H1 (cell line): ENCODE measurements around the gene RFLNA. TPM values are rescaled to one million over a fixed set of nuclear protein-coding genes. Genes with fewer than 3 reads are reported as not detected.
A peak's percentile ranks its signal among the peaks of the same experiment; 100 is the strongest.

Experiments used
- CTCF ChIA-PET: fragments of 300-600 bp; sonication (Branson Sonifier 250); formaldehyde crosslinking; loops from one replicate; lab custom pipeline; 2021; ENCODE audit not compliant: partially characterized antibody; lab: Charles Lee
- POLR2A ChIA-PET: fragments of 300-600 bp; sonication (Branson Sonifier 250); formaldehyde crosslinking; loops from one replicate; lab custom pipeline; 2021; ENCODE audit warnings: inconsistent platforms; ENCODE audit not compliant: partially characterized antibody; lab: Charles Lee
- DNase-seq, 2 experiments: peaks; one replicate each; pipeline versions ENCODE4 v3.0.0 to v3.0.0-alpha.2; 2010 to 2022; ENCODE audit warnings: low spot score in 2 of 2, low read depth in 1 of 2, mixed read lengths in 1 of 2
- FAIRE-seq: peaks from 2 replicates; lab custom pipeline; 2011; peaks lifted over from hg19 to GRCh38; lab: Jason Lieb, UNC
- H2AFZ ChIP-seq: 2 replicates; pipeline ENCODE4 v1.8.1; 2012; ENCODE audit warnings: low read length, inconsistent platforms
- H2AK5ac ChIP-seq: 2 replicates; pipeline ENCODE4 v1.6.1; 2013; ENCODE audit warnings: low read depth, low read length
- H2BK120ac ChIP-seq: replicated peaks from 2 replicates; pipeline ENCODE3; 2013; ENCODE audit warnings: low read depth, low read length, inconsistent platforms
- H2BK12ac ChIP-seq: 2 replicates; pipeline ENCODE4 v1.6.1; 2013; ENCODE audit warnings: low read depth, low read length
- H2BK15ac ChIP-seq: 2 replicates; pipeline ENCODE4 v1.6.1; 2013; ENCODE audit warnings: low read length
- H2BK20ac ChIP-seq: 2 replicates; pipeline ENCODE4 v1.6.1; 2013; ENCODE audit warnings: low read length
- H2BK5ac ChIP-seq: 2 replicates; pipeline ENCODE4 v1.6.1; 2013; ENCODE audit warnings: low read depth, low read length
- H3K14ac ChIP-seq: 2 replicates; pipeline ENCODE4 v1.6.1; 2013; ENCODE audit warnings: inconsistent platforms; ENCODE audit not compliant: insufficient read length
- H3K18ac ChIP-seq: 2 replicates; pipeline ENCODE4 v1.6.1; 2013; ENCODE audit warnings: low read length; ENCODE audit errors: extremely low read depth
- H3K23ac ChIP-seq: 2 replicates; pipeline ENCODE4 v1.6.1; 2013; ENCODE audit warnings: inconsistent platforms; ENCODE audit not compliant: insufficient read length
- H3K23me2 ChIP-seq: 2 replicates; pipeline ENCODE4 v1.6.1; 2013; ENCODE audit warnings: low read depth, low read length
- H3K27ac ChIP-seq: 2 replicates; pipeline ENCODE4 v1.6.1; 2011; ENCODE audit warnings: low read depth, low read length, inconsistent platforms
- H3K27me3 ChIP-seq, 4 experiments: replicated peaks in 1 of 4; 1 replicate in 1 of 4; 2 replicates in 3 of 4; pipeline versions ENCODE4 v1.6.1 to v1.8.1; 2011 to 2013; ENCODE audit warnings: low read length in 3 of 4, mild to moderate bottlenecking in 3 of 4, inconsistent platforms in 2 of 4, mixed read lengths in 2 of 4, moderate library complexity in 1 of 4; ENCODE audit not compliant: control insufficient read depth in 3 of 4, insufficient read depth in 3 of 4; ENCODE audit errors: extremely low read depth in 1 of 4
- H3K36me3 ChIP-seq, 4 experiments: 2 replicates each; pipeline versions ENCODE4 v1.6.1 to v1.8.1; 2011 to 2013; ENCODE audit warnings: mild to moderate bottlenecking in 4 of 4, low read length in 3 of 4, moderate library complexity in 2 of 4, control low read depth in 1 of 4, inconsistent platforms in 1 of 4; ENCODE audit not compliant: insufficient read depth in 4 of 4, control insufficient read depth in 2 of 4
- H3K4ac ChIP-seq: replicated peaks from 2 replicates; pipeline ENCODE3; 2013; ENCODE audit warnings: low read length, low read depth, mixed read lengths, inconsistent platforms; ENCODE audit not compliant: insufficient read length
- H3K4me1 ChIP-seq, 4 experiments: replicated peaks in 1 of 4; 1 replicate in 1 of 4; 2 replicates in 3 of 4; pipeline versions ENCODE4 v1.6.1 to v1.8.1; 2011 to 2013; ENCODE audit warnings: low read length in 3 of 4, inconsistent platforms in 2 of 4, mixed read lengths in 1 of 4; ENCODE audit not compliant: insufficient read depth in 4 of 4, control insufficient read depth in 3 of 4
- H3K4me2 ChIP-seq, 2 experiments: 2 replicates each; pipeline versions ENCODE4 v1.6.1 to v1.8.1; 2011 to 2013; ENCODE audit warnings: low read depth in 2 of 2, low read length in 2 of 2, control low read depth in 1 of 2, inconsistent platforms in 1 of 2, mild to moderate bottlenecking in 1 of 2; ENCODE audit not compliant: insufficient read depth in 1 of 2
- H3K4me3 ChIP-seq, 4 experiments: fragments of 200-600, 300-600 bp in 1 of 4; sonication (generic), shearing (Covaris generic), sonication (Bioruptor Twin) in 1 of 4; 2 replicates each; pipeline versions ENCODE4 v1.5.1 to v1.8.1; 2011 to 2016; ENCODE audit warnings: low read length in 4 of 4, low read depth in 3 of 4, control low read depth in 2 of 4, inconsistent platforms in 2 of 4, mild to moderate bottlenecking in 2 of 4, mixed read lengths in 1 of 4, moderate library complexity in 1 of 4; ENCODE audit not compliant: insufficient read depth in 2 of 4; ENCODE audit errors: extremely low read depth in 1 of 4
- H3K56ac ChIP-seq: replicated peaks from 2 replicates; pipeline ENCODE3; 2013; ENCODE audit warnings: low read depth, mild to moderate bottlenecking, mixed read lengths, low read length, inconsistent platforms; ENCODE audit not compliant: insufficient read length
- H3K79me1 ChIP-seq: 2 replicates; pipeline ENCODE4 v1.6.1; 2013; ENCODE audit warnings: low read depth, low read length, control low read depth
- H3K79me2 ChIP-seq, 2 experiments: 2 replicates each; pipeline versions ENCODE4 v1.6.1 to v1.8.1; 2012 to 2013; ENCODE audit warnings: low read length in 2 of 2, mild to moderate bottlenecking in 2 of 2, inconsistent platforms in 1 of 2; ENCODE audit not compliant: insufficient read depth in 2 of 2, control insufficient read depth in 1 of 2
- H3K9ac ChIP-seq, 4 experiments: replicated peaks in 1 of 4; 1 replicate in 1 of 4; 2 replicates in 3 of 4; pipeline versions ENCODE4 v1.6.1 to v1.8.1; 2011 to 2013; ENCODE audit warnings: low read depth in 3 of 4, low read length in 3 of 4, control low read depth in 2 of 4, mild to moderate bottlenecking in 2 of 4, moderate library complexity in 2 of 4, inconsistent platforms in 1 of 4; ENCODE audit errors: extremely low read depth in 1 of 4
- H3K9me3 ChIP-seq, 2 experiments: 2 replicates each; pipeline versions ENCODE4 v1.6.1 to v1.8.1; 2012 to 2013; ENCODE audit warnings: mild to moderate bottlenecking in 2 of 2, moderate library complexity in 2 of 2, control low read depth in 1 of 2, inconsistent platforms in 1 of 2, low read depth in 1 of 2, low read length in 1 of 2, mixed read lengths in 1 of 2; ENCODE audit not compliant: insufficient read depth in 2 of 2
- H4K20me1 ChIP-seq, 2 experiments: replicated peaks in 1 of 2; 2 replicates each; pipeline versions ENCODE3 to v1.8.1; 2011 to 2013; ENCODE audit warnings: inconsistent platforms in 2 of 2, low read length in 2 of 2, mild to moderate bottlenecking in 1 of 2; ENCODE audit not compliant: insufficient read depth in 2 of 2, control insufficient read depth in 1 of 2
- H4K5ac ChIP-seq: 2 replicates; pipeline ENCODE4 v1.6.1; 2013; ENCODE audit warnings: low read length, low read depth, mixed read lengths, inconsistent platforms; ENCODE audit not compliant: insufficient read length
- H4K8ac ChIP-seq: 2 replicates; pipeline ENCODE4 v1.8.0; 2013; ENCODE audit warnings: mild to moderate bottlenecking, moderate library complexity, low read length, inconsistent platforms; ENCODE audit not compliant: insufficient read depth; ENCODE audit errors: extremely low read depth
- H4K91ac ChIP-seq: replicated peaks from 2 replicates; pipeline ENCODE3; 2013; ENCODE audit warnings: low read length, mixed read lengths, inconsistent platforms; ENCODE audit not compliant: insufficient read length
- CEBPB ChIP-seq: IDR thresholded peaks from 2 replicates; pipeline ENCODE4 v1.6.1; 2012; ENCODE audit warnings: low read depth, low read length
- CHD2 ChIP-seq: IDR thresholded peaks from 2 replicates; pipeline ENCODE4 v1.6.1; 2012; ENCODE audit warnings: low read length, improper control_type of control experiment
- EZH2 ChIP-seq: fragments of 200-600 bp; sonication (generic); IDR thresholded peaks from 2 replicates; pipeline ENCODE4 v1.7.1; 2012; ENCODE audit warnings: low read depth, mild to moderate bottlenecking, moderate library complexity, low read length, inconsistent platforms; ENCODE audit not compliant: severe bottlenecking
- HDAC2 ChIP-seq, 2 experiments: fragments of 300-600 bp in 1 of 2; sonication (generic) in 1 of 2; IDR thresholded peaks; 2 replicates each; pipeline ENCODE4 v1.6.1; 2011 to 2012; ENCODE audit warnings: low read depth in 2 of 2, low read length in 2 of 2, mild to moderate bottlenecking in 2 of 2, moderate library complexity in 2 of 2, borderline replicate concordance in 1 of 2, inconsistent platforms in 1 of 2
- RFX5 ChIP-seq: IDR thresholded peaks from 2 replicates; pipeline ENCODE4 v1.6.1; 2011; ENCODE audit warnings: low read depth, low read length, improper control_type of control experiment, borderline replicate concordance
- RNF2 ChIP-seq: fragments of 200-900, 300-1000 bp; sonication (generic); IDR thresholded peaks from 2 replicates; pipeline ENCODE4 v1.7.1; 2016; ENCODE audit warnings: borderline replicate concordance, low read depth, mild to moderate bottlenecking, antibody characterized with exemption, low read length; ENCODE audit not compliant: poor library complexity, severe bottlenecking; ENCODE audit errors: missing control alignments
- SAP30 ChIP-seq: fragments of 300-600 bp; sonication (generic); IDR thresholded peaks from 2 replicates; pipeline ENCODE4 v1.7.1; 2012; ENCODE audit warnings: low read length, moderate library complexity, mild to moderate bottlenecking, inconsistent platforms; ENCODE audit not compliant: insufficient read depth, insufficient replicate concordance
- TEAD4 ChIP-seq: IDR thresholded peaks from 2 replicates; pipeline ENCODE4 v1.6.1; 2012; ENCODE audit warnings: low read depth, low read length, inconsistent platforms, mixed read lengths
- WGBS, 2 experiments: shearing (Covaris generic) in 1 of 2; methylation state at CpG; one replicate each; pipeline versions ENCODE4 v1.1.6 to v1.1.7; 2013 to 2015; ENCODE audit warnings: low lambda C conversion rate in 2 of 2, mixed read lengths in 2 of 2, inconsistent platforms in 1 of 2, low coverage in 1 of 2, missing lambda C conversion rate in 1 of 2; ENCODE audit not compliant: insufficient replicate concordance in 2 of 2, insufficient coverage in 1 of 2, insufficient read length in 1 of 2; ENCODE audit errors: extremely low coverage in 1 of 2, missing lambda C conversion rate in 1 of 2; 5-methylcytosine and 5-hydroxymethylcytosine counted together
- polyA plus RNA-seq, 7 experiments: library from polyadenylated mRNA; depleted of rRNA in 3 of 7; stranded (reverse) in 5 of 7; unstranded in 2 of 7; fragments of >200 nt in 5 of 7; fragments of 200-250 nt in 2 of 7; gene quantifications; 1 replicate in 5 of 7; 2 replicates in 1 of 7; 4 replicates in 1 of 7; pipeline versions ENCODE4 v1.2.1 to v1.2.3, GENCODE V29; 2011 to 2013; ENCODE audit warnings: missing spikeins in 2 of 7, mixed read lengths in 2 of 7
- total RNA-seq: library from RNA; stranded (reverse); fragmentation: NEBNext Ultra II Directional; extraction: Animal tissue kit (Norgen Biotek cat#: 25700); gene quantifications from 2 replicates; pipeline ENCODE4 v1.2.1, GENCODE V29; 2021
- TF ChIP-seq, protein P1 (sequence below): IDR thresholded peaks from 2 replicates; pipeline ENCODE4 v1.6.1; 2012; ENCODE audit warnings: low read length, inconsistent platforms

Gene RFLNA
- total and polyA plus RNA-seq, 2 of the 8 experiments (the other 6 are each of a cell fraction or from before 2014, with no cell fraction given) = 6.4 to 6.6 TPM

DNA sequence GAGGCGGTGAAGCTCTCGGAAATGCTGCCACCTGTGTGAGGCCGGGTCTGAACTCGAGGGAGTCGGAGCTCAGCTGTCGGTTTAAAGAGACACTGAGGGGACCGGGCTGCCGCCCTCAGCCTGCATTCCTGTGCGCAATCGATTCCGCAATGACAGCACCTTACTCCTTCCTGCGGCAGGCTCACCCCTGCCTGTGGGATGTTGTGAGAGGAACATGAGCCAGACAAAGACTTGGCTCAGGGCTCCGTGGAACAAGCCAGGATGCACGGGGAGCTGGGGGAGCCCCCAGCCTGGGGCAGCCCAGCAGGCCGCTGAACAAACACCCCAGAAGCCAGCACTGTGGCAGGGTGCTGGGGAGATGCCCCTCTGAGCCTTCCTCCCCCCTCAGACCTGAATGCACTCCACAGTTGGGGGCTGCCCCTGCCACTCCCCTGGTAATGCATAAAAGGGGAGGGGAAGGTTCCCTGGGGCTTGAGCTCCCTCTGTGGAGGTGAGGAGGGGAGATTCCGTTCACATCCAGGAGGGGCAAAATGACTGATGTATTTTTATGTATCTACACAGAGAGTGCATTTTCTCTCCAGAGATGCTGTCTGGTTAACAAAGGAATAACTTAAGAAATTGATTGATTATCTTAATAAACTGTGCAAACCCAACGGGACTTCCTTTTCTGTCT, 20.6 kb downstream of the RFLNA start:
- Histone ChIP-seq H3K27ac (no peak overlapping the region), H2AK5ac (no peak overlapping the region; the same call in 1 of the 2 replicates), H3K36me3 (peaks cover 0 to 4% (median 0%) of the 10 kb centered on the region in 4 experiments; a peak in 1 of 8 replicates), H3K9ac (no peak overlapping the region), H3K14ac (no peak overlapping the region), H2BK15ac (peak overlapping the region; percentile 34; the same call in 1 of the 2 replicates), H3K56ac (no peak overlapping the region), H3K4me2 (no peak overlapping the region), H3K27me3 (no peaks in the 10 kb centered on the region; a peak in 1 of 7 replicates), H4K5ac (no peak overlapping the region), H3K23me2 (no peaks in the 10 kb centered on the region), H3K18ac (0 out of 2 replicates have a peak overlapping the region, but pooled peaks have one; percentile 48), H3K79me2 (no peaks in the 10 kb centered on the region), H2BK12ac (no peak overlapping the region), H2AFZ (no peak overlapping the region), H3K9me3 (no peaks in the 10 kb centered on the region), H2BK120ac (no peak overlapping the region), H4K20me1 (no peaks in the 10 kb centered on the region), H3K23ac (no peak overlapping the region), H2BK5ac (no peak overlapping the region), H4K91ac (no peak overlapping the region), H3K4ac (no peak overlapping the region), H3K4me1 (peaks cover 6 to 31% (median 21%) of the 10 kb centered on the region in 4 experiments), H3K79me1 (no peaks in the 10 kb centered on the region), H2BK20ac (no peak overlapping the region), H4K8ac (no peak overlapping the region), H3K4me3 (no peak overlapping the region)
- ChIA-PET CTCF (interaction anchor here (0.6 to 9.1 kb wide), 15 partner anchors 13 to 449 kb away, joined by 3 to 78 read pairs (median 4); no protein-coding TSS in a partner anchor), POLR2A (interaction anchor here (0.7 to 1.2 kb wide), 2 partner anchors 9 to 415 kb away, joined by 3 read pairs; no protein-coding TSS in a partner anchor)
- FAIRE-seq (no peak), DNase-seq (no peak)
- WGBS, 2 experiments = 75% methylated on average over 17 of the region's 17 CpGs; no CpG with 5 or more reads in 1 of the 2 experiments
- TF ChIP-seq TEAD4 (no peak), RNF2 (no peak), CEBPB (no peak), HDAC2 (IDR thresholded peaks at IDR 0.05; ENCODE audit: borderline replicate concordance in 1 of 2, low read depth in 2 of 2, low read length in 2 of 2) (no peak), RFX5 (no peak), SAP30 (no peak), CHD2 (no peak), EZH2 (no peak)
- TF ChIP-seq, protein P1, sequence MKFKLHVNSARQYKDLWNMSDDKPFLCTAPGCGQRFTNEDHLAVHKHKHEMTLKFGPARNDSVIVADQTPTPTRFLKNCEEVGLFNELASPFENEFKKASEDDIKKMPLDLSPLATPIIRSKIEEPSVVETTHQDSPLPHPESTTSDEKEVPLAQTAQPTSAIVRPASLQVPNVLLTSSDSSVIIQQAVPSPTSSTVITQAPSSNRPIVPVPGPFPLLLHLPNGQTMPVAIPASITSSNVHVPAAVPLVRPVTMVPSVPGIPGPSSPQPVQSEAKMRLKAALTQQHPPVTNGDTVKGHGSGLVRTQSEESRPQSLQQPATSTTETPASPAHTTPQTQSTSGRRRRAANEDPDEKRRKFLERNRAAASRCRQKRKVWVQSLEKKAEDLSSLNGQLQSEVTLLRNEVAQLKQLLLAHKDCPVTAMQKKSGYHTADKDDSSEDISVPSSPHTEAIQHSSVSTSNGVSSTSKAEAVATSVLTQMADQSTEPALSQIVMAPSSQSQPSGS = no peak
